Subcutaneous abdominal adipose tissue (tissue), 5 donors: ENCODE results near the gene PACC1.
A peak's percentile ranks its signal among the peaks of the same experiment; 100 is the strongest.

ENCODE experiments used
- H3K27ac ChIP-seq: one replicate; pipeline ENCODE4 v1.7.0; 2013; ENCODE audit warnings: low read depth, mild to moderate bottlenecking, inconsistent platforms, low read length, moderate library complexity
- H3K27me3 ChIP-seq, 5 donors: one replicate each; pipeline ENCODE4 v1.7.0; 2013; ENCODE audit warnings: low read length in 5 of 5, inconsistent platforms in 1 of 5; ENCODE audit not compliant: control insufficient read depth in 5 of 5, insufficient read depth in 4 of 5
- H3K36me3 ChIP-seq, 5 donors: one replicate each; pipeline ENCODE4 v1.7.0; 2013; ENCODE audit warnings: low read length in 5 of 5; ENCODE audit not compliant: control insufficient read depth in 5 of 5, insufficient read depth in 5 of 5
- H3K4me1 ChIP-seq, 5 donors: one replicate each; pipeline ENCODE4 v1.7.0; 2013; ENCODE audit warnings: low read length in 5 of 5, mild to moderate bottlenecking in 3 of 5, moderate library complexity in 1 of 5; ENCODE audit not compliant: control insufficient read depth in 5 of 5, insufficient read depth in 5 of 5
- H3K4me3 ChIP-seq, 5 donors: one replicate each; pipeline ENCODE4 v1.7.0; 2013; ENCODE audit warnings: low read length in 5 of 5, low read depth in 1 of 5
- H3K9ac ChIP-seq, 5 donors: one replicate each; pipeline ENCODE4 v1.7.0; 2013; ENCODE audit warnings: low read length in 5 of 5, mild to moderate bottlenecking in 4 of 5, moderate library complexity in 3 of 5
- H3K9me3 ChIP-seq, 5 donors: one replicate each; pipeline ENCODE4 v1.7.0; 2013; ENCODE audit warnings: low read length in 5 of 5; ENCODE audit not compliant: control insufficient read depth in 5 of 5
- donor health status: healthy.
- donor health status: healthy.
- donor health status: healthy.
- donor health status: healthy.
- donor health status: healthy.

PACC1 gene

GRCh38 chr1:212368073-212368484, 46.6 kb downstream of the PACC1 start:
- Histone ChIP-seq H3K4me3 (no peak overlapping the region), H3K9me3 (no peaks in the 10 kb centered on the region), H3K27me3 (no peaks in the 10 kb centered on the region), H3K9ac (no peak overlapping the region), H3K36me3 (peaks cover 4 to 28% (median 14%) of the 10 kb centered on the region in 5 donors), H3K4me1 (peaks cover 0 to 17% (median 0%) of the 10 kb centered on the region in 5 donors), H3K27ac (no peak overlapping the region)

GRCh38 chr1:212367474-212368072, 47.1 kb downstream of the PACC1 start:
- Histone ChIP-seq H3K9me3 (no peaks in the 10 kb centered on the region), H3K27me3 (no peaks in the 10 kb centered on the region), H3K4me1 (peaks cover 0 to 17% (median 0%) of the 10 kb centered on the region in 5 donors), H3K27ac (peak overlapping the region; percentile 43), H3K9ac (no peak overlapping the region), H3K36me3 (peaks cover 6 to 29% (median 16%) of the 10 kb centered on the region in 5 donors), H3K4me3 (no peak overlapping the region)

- Histone ChIP-seq H3K9ac (no peak overlapping the region), H3K4me1 (peaks cover 0 to 17% (median 0%) of the 10 kb centered on the region in 5 donors), H3K27ac (peak overlapping the region; percentile 43), H3K4me3 (no peak overlapping the region), H3K27me3 (no peaks in the 10 kb centered on the region), H3K36me3 (peaks cover 10 to 35% (median 21%) of the 10 kb centered on the region in 5 donors), H3K9me3 (no peaks in the 10 kb centered on the region)
Measured at GRCh38 chr1:212366901-212367300, 47.8 kb downstream of the PACC1 start.

- peaks cover 0 to 17% (median 0%) of the 10 kb centered on the region in 5 donors for H3K4me1 ChIP-seq
- H3K9me3 ChIP-seq: no peaks in the 10 kb centered on the region
- H3K9ac ChIP-seq: no peak overlapping the region
- no peak overlapping the region for H3K4me3 ChIP-seq
- peaks cover 26 to 54% (median 37%) of the 10 kb centered on the region in 5 donors for H3K36me3 ChIP-seq
- peak overlapping the region; percentile 25 for H3K27ac ChIP-seq
- no peaks in the 10 kb centered on the region for H3K27me3 ChIP-seq
Measured at GRCh38 chr1:212364985-212365384, 49.7 kb downstream of the PACC1 start.

GRCh38 chr1:212359794-212360479, 54.7 kb downstream of the PACC1 start:
- H3K27ac ChIP-seq: no peak overlapping the region
- H3K9ac ChIP-seq: no peak overlapping the region
- H3K4me1 ChIP-seq: peaks cover 0 to 7% (median 0%) of the 10 kb centered on the region in 5 donors
- H3K36me3 ChIP-seq: peaks cover 47 to 69% (median 58%) of the 10 kb centered on the region in 5 donors
- H3K4me3 ChIP-seq: no peak overlapping the region
- no peaks in the 10 kb centered on the region for H3K9me3 ChIP-seq
- H3K27me3 ChIP-seq: no peaks in the 10 kb centered on the region

GRCh38 chr1:212355230-212355969, 59.3 kb downstream of the PACC1 start:
- Histone ChIP-seq H3K4me1 (peaks cover 0 to 6% (median 0%) of the 10 kb centered on the region in 5 donors), H3K36me3 (peaks cover 50 to 61% (median 58%) of the 10 kb centered on the region in 5 donors), H3K27ac (peak overlapping the region; percentile 9), H3K9ac (no peak overlapping the region), H3K4me3 (no peak overlapping the region), H3K9me3 (no peaks in the 10 kb centered on the region), H3K27me3 (no peaks in the 10 kb centered on the region)

- peaks cover 43 to 56% (median 51%) of the 10 kb centered on the region in 5 donors for H3K36me3 ChIP-seq
Measured at GRCh38 chr1:212354464-212354863, 60.2 kb downstream of the PACC1 start.

GRCh38 chr1:212353181-212353580, 61.5 kb downstream of the PACC1 start:
- H3K9ac ChIP-seq: peak overlapping the region in 1 of 5 donors; percentile 0
- H3K27me3 ChIP-seq: no peaks in the 10 kb centered on the region
- peak overlapping the region; percentile 55 for H3K27ac ChIP-seq
- H3K9me3 ChIP-seq: no peaks in the 10 kb centered on the region
- peaks cover 35 to 55% (median 51%) of the 10 kb centered on the region in 5 donors for H3K36me3 ChIP-seq
- no peak overlapping the region for H3K4me3 ChIP-seq
- H3K4me1 ChIP-seq: peaks cover 0 to 6% (median 0%) of the 10 kb centered on the region in 5 donors

More at GRCh38 chr1:212354464-212354863, 60.2 kb downstream of the PACC1 start:
- H3K4me1 ChIP-seq: peaks cover 0 to 6% (median 0%) of the 10 kb centered on the region in 5 donors
- no peak overlapping the region for H3K9ac ChIP-seq
- no peaks in the 10 kb centered on the region for H3K27me3 ChIP-seq
- no peaks in the 10 kb centered on the region for H3K9me3 ChIP-seq
- no peak overlapping the region for H3K4me3 ChIP-seq
- H3K27ac ChIP-seq: no peak overlapping the region

GRCh38 chr1:212351588-212352362, 62.9 kb downstream of the PACC1 start:
- H3K9ac ChIP-seq: no peak overlapping the region
- H3K4me1 ChIP-seq: peaks cover 0 to 6% (median 0%) of the 10 kb centered on the region in 5 donors
- no peaks in the 10 kb centered on the region for H3K27me3 ChIP-seq
- H3K4me3 ChIP-seq: no peak overlapping the region
- H3K9me3 ChIP-seq: no peaks in the 10 kb centered on the region
- peaks cover 37 to 56% (median 50%) of the 10 kb centered on the region in 5 donors for H3K36me3 ChIP-seq
- H3K27ac ChIP-seq: no peak overlapping the region
